NCI-H146 (cell line): ENCODE data around the gene TAF11L4.
"Not testable (repeated sequence)": the region's sequence is repeated elsewhere in the genome, so short reads cannot be mapped to it uniquely, and the experiment has no call there.

Source experiments
- DNase-seq: peaks from one replicate; lab custom pipeline; 2025; lab: John Stamatoyannopoulos, UW

The TAF11L4 gene

DNA sequence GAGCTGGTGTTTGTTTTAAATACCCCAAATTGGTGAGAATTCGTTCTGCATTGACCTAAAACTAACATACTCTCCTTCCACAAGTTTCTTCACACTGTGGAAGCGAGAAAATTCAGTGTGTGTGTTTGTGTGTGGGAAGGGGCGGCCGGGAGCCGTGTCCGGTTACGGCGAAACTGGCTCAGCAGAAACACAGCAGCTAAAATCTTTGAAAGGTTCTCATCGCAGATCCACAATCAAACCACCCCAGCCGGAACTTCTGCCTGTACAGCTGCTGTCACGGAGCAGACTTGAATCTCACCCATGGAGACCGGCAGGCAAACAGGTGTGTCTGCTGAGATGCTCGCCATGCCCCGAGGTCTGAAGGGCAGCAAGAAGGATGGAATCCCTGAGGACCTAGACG is at the start of gene TAF11L4:
TSS of gene TAF11L4 (plus strand) at position 301 of the 400 bp plus-strand sequence.
- not testable (repeated sequence) for DNase-seq

DNA sequence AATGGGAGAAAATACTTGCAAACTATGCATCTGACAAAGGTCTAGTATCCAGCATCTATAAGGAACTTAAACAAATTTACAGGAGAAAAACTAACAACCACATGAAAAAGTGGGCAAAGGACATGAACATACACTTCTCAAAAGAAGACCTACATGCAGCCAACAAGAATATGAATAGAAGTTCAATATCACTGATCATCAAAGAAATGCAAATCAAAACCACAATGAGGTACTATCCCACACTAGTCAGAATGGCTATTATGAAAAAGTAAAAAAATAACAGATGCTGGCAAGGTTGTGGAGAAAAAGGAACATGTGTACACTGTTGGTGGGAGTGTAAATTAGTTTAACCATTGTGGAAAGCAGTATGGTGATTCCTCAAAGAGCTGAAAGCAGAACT is 46.5 kb upstream of the TAF11L4 start:
- DNase-seq = not testable (repeated sequence)

DNA sequence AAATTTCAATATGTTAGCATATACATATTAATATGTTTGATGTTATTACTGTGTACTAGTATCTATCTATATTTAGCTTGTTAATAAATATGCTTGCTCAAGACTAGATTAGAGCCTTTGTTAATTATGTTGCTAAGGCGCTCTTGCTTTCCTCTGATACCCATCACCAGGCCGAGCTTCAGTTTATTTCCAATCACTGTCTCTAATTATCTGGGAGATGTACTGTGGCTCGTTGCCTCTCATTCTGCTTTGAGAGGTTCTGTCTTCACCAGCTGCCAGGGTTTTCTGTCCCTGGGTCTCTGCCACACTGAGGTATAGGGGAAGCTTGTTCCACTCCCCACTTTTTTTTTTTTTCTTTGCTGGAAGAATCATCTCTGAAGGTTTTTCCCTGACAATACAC is 44.6 kb upstream of the TAF11L4 start:
- DNase-seq = no peak

DNA sequence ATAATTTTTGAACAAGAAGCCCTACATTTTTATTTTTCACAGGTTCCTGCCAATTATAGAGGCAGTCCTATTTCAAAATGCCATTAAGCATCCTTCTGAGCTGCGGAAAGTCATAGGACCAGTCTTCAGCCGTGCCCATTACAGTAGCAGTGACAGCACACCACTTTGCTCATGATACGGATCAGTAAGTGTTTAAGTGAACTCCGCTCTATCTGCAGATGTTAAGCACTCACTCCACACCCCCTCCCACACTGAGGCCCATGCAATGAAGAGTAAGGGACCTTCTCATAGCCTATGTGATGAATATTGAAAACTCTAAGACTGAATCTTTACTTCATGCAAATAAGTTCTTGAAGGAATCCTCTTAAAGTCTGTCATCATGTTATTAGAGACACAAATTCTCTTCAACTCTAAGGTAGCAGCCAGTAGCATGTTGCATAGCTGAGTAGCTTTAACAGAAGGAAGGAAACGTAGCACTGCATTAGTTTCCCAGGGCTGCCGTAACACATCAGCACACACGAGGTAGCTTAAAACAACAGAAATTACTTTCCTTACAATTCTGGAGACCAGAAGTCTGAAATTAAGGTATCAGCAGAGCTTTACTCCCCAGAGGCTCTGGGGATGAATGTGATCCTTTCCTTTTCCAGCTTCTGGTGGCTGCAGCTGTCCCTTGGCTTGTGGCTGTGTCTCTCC is 43.9 kb upstream of the TAF11L4 start:
- DNase-seq = no peak

DNA sequence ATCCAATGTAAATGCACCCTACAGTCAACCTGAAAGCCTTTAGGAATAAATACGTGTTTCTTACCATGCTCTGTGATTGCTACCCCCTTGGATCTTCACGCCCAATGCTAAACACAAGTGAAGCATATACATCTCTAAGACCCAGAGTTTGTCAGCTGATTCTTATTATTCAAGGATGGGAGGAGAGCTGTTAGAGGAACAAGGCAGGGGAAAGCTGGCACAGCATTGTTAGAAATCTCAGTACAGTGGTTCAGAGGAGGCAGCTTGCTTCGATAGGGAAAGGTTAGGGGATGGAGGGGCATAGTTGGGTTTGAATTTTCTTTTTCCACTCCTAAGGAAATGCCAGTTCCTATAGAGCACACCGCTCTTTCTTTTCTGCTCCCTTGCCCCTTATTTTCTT is 40.2 kb upstream of the TAF11L4 start:
- no peak for DNase-seq

DNA sequence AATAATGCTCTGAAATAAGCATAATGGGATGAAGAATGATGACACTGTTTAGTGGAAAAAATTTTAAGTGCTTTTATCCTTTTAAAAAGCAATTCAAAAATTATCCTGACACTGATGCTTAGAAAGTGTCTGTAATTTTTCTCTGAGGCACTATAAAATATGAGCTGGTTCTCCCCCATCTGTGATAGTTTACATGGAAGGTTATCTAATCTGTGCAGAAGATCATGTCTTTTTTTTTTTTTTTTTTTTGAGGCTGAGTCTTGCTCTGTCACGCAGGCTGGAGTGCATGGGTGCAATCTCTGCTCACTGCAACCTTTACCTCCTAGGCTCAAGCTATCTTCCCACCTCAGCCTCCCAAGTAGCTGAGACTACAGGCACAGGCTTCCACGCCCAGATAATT is 38.8 kb upstream of the TAF11L4 start:
- no peak for DNase-seq

DNA sequence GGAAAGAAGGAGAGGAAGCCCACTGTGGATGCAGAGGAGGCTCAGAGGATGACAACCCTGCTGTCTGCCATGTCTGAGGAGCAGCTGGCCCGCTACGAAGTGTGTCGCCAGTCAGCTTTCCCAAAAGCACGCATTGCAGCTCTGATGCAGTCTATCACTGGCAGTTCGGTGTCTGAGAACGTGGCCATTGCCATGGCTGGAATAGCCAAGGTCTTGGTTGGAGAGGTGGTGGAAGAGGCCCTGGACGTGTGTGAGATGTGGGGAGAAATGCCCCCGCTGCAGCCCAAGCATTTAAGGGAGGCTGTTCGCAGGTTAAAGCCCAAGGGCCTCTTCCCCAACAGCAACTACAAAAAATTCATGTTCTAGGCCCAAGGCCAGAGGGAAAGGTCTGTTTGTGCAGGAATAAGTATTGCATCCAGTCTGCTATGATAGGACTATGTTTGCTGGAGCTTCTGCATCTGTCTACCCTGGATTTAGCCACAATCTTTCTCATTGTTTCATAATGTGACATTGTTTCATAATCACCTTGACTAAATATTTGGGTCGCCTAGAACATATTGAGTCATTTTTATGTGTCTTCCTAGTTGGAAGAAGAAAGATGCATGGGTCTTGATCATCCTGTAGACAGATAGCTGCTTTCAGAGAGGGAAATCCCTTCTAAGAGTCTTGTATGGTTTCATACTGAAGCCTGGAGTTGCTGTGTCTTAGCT is 35.0 kb upstream of the TAF11L4 start:
- not testable (repeated sequence) for DNase-seq

DNA sequence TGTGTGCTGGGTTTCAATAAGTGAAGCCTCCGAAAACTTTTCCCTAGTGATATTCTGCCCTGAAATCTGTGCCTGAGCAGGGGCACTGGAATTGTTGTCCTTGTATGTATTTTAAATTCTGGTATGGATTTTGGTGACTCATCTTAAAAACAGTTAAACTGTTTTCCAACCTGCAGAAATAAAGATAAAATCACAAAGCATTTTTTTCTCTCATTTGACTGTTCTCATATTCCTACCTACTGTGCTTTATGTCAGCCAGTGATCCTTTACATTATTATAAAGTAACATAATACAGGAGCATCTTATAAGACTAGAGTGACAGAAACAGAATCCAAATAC is 34.5 kb upstream of the TAF11L4 start:
- DNase-seq = no peak

DNA sequence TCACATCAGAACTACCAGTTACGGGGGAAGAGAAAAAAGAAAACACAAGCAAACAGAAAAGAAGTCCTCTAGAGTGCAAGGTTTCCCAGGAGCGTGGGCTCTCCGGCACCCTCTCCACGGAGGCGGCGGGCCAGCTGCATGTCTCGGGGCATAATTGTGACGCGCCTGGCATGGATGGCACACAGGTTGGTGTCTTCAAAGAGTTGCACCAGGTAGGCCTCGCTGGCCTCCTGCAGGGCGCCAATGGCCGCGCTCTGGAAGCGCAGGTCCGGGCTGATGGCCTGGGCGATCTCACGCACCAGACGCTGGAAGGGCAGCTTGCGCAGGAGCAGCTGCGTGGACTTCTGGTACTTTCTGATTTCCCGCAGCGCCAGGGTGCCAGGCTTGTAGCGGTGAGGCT is 30.3 kb upstream of the TAF11L4 start:
- DNase-seq = not testable (repeated sequence)

DNA sequence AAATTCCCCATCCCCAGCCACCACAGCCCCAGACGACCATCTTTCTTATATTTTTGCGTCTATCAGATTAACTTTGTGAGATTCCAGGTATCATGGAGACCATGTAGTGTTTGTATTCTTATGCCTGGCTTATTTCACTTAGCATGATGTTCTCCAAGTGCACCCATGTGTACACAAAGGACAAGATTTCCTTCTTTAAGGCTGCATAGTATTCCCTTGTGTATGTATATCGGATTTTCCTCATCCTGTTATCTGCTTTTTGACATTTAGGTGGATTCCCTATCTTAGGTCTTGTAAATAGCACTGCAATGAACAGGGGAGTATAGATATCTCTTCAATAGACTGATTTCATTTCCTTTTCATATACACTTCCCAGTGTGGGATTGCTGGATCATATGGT is 28.8 kb upstream of the TAF11L4 start:
- no peak for DNase-seq

DNA sequence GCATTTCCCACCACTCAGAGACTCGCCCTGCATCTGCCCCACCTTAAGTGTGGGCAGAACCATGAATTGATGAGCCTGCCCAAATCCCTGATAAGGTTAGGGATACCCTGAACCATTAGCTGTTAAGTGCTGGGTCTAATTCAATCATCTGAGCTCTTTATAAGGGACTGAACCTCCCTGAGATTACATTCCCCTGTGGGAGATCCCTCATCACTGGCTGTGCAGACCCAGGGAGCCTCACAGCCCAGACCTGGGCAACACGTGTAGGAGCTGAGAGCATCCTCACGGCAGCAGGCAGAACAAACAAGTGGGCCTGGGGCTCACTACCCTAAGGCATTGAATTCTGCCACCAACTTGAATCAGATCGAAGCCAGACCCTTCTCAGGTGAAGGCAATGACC is 24.2 kb upstream of the TAF11L4 start:
- DNase-seq = no peak

DNA sequence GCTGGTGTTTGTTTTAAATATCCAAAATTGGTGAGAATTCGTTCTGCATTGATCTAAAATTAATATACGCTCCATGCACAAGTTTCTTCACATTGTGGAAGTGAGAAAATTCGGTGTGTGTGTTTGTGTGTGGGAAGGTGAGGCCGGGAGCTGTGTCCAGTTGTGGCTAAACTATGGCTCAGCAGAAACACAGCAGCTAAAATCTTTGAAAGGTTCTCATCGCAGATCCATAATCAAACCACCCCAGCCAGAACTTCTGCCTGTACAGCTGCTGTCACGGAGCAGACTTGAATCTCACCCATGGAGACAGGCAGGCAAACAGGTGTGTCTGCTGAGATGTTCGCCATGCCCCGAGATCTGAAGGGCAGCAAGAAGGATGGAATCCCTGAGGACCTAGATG is 23.7 kb upstream of the TAF11L4 start, which contains the start of gene TAF11L2:
TSS of gene TAF11L2 (plus strand) at position 301 of the 400 bp plus-strand sequence.
- not testable (repeated sequence) for DNase-seq

DNA sequence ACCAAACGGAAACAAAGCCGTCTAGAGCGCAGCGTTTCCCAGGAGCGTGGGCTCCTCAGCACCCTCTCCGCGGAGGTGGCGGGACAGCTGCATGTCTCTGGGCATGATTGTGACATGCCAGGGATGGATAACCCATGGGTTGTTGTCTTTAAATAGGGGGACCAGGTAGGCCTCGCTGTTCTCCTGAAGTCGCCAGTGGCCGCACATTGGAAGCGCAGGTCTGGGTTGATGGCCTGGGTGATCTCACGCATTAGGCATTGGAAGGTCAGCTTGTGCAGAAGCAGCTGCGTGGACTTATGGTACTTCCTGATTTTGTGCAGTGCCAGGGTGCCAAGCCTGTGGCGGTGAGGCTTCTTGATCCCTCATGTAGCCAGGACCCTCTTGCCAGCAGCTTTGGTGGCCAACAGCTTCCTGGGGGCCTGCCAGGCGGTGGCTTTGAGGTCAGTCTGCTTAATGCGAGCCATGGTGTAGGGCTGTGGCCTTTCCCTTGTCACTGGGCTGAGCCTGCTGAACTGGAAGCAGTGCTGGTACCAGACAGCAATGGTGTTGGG is 9.8 kb upstream of the TAF11L4 start:
- DNase-seq = no peak

DNA sequence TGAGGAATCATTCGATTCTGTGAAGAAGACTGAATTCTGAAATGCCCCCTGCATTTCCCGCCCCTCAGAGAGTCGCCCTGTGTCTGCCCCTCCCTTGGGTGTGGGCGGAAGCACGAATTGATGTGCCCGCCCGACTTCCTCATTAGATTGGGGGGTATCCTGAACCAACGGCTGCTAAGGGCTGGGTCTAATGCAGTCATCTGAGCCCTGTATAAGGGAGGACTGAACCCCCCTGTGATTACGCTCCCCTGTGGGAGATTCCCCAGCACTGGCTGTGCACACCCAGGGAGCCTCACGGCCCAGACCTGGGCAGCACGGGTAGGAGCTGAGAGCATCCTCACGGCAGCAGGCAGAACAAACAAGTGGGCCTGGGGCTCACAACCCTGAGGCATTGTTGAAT is 4.1 kb upstream of the TAF11L4 start:
- not testable (repeated sequence) for DNase-seq

DNA sequence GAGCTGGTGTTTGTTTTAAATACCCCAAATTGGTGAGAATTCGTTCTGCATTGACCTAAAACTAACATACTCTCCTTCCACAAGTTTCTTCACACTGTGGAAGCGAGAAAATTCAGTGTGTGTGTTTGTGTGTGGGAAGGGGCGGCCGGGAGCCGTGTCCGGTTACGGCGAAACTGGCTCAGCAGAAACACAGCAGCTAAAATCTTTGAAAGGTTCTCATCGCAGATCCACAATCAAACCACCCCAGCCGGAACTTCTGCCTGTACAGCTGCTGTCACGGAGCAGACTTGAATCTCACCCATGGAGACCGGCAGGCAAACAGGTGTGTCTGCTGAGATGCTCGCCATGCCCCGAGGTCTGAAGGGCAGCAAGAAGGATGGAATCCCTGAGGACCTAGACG is 3.5 kb upstream of the TAF11L4 start, which contains the start of gene TAF11L3:
TSS of gene TAF11L3 (plus strand) at position 301 of the 400 bp plus-strand sequence.
- not testable (repeated sequence) for DNase-seq

DNA sequence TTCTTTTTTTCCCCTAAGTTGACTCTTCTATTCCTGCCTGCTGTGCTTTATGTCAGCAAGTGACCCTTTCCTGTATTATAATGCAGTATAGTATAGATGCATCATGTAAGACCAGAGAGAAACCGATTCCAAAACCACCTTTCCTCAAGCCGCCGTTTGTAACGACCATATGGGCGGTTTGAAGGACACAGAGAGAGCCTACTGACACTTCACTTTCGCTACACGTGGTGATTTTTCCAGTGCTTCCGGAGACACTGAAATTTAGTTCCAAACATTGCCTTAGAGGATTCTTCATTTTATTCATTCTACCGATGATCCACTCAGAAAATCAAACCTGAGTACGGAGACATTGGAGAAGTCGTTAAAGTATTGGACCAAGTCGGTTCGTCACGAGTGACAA is 2.1 kb upstream of the TAF11L4 start:
- DNase-seq = not testable (repeated sequence)

DNA sequence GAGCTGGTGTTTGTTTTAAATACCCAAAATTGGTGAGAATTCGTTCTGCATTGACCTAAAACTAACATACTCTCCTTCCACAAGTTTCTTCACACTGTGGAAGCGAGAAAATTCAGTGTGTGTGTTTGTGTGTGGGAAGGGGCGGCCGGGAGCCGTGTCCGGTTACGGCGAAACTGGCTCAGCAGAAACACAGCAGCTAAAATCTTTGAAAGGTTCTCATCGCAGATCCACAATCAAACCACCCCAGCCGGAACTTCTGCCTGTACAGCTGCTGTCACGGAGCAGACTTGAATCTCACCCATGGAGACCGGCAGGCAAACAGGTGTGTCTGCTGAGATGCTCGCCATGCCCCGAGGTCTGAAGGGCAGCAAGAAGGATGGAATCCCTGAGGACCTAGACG is 3.3 kb downstream of the TAF11L4 start, which contains the start of gene TAF11L5:
TSS of gene TAF11L5 (plus strand) at position 301 of the 400 bp plus-strand sequence.
- DNase-seq = not testable (repeated sequence)

DNA sequence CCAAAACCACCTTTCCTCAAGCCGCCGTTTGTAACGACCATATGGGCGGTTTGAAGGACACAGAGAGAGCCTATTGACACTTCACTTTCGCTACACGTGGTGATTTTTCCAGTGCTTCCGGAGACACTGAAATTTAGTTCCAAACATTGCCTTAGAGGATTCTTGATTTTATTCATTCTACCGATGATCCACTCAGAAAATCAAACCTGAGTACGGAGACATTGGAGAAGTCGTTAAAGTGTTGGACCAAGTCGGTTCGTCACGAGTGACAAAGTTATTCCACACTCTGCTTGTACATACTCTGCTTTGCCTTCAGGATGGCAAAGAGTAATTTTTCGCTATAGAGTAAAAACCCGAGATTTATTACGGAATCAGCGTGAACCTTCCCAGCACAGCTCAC is 4.9 kb downstream of the TAF11L4 start:
- DNase-seq = not testable (repeated sequence)

DNA sequence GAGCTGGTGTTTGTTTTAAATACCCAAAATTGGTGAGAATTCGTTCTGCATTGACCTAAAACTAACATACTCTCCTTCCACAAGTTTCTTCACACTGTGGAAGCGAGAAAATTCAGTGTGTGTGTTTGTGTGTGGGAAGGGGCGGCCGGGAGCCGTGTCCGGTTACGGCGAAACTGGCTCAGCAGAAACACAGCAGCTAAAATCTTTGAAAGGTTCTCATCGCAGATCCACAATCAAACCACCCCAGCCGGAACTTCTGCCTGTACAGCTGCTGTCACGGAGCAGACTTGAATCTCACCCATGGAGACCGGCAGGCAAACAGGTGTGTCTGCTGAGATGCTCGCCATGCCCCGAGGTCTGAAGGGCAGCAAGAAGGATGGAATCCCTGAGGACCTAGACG is 6.8 kb downstream of the TAF11L4 start, which contains the start of gene TAF11L6:
TSS of gene TAF11L6 (plus strand) at position 301 of the 400 bp plus-strand sequence.
- DNase-seq = not testable (repeated sequence)
